ENCODE results near the gene MPRIP.

Gene MPRIP

GRCh38 chr17:17161121-17161520 is 118.9 kb downstream of the MPRIP start:
- no peak for DNase-seq (ENCODE audit: low read depth in 2 of 3, low spot score in 2 of 3)

DNA sequence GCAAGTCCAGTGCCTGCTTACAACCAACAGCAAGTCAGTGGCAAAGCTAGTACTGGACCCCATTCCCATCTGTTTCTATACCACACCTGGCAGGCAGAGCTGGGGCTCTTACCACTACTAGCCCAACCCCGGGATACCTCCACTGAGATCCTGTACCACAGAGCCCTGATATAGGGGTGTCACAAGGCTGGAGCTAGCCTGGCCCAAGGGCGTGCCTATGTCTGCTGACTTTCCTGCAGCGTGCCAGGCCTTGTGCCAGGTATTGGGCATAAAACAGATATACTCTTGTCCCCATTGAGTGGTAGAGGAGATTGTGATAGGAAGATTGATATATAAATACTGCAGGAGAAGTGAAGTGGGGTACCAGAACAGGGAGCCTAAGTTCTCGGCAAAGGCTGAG is 119.5 kb downstream of the MPRIP start:
- no peak for DNase-seq (ENCODE audit: low read depth in 2 of 3, low spot score in 2 of 3)

DNA sequence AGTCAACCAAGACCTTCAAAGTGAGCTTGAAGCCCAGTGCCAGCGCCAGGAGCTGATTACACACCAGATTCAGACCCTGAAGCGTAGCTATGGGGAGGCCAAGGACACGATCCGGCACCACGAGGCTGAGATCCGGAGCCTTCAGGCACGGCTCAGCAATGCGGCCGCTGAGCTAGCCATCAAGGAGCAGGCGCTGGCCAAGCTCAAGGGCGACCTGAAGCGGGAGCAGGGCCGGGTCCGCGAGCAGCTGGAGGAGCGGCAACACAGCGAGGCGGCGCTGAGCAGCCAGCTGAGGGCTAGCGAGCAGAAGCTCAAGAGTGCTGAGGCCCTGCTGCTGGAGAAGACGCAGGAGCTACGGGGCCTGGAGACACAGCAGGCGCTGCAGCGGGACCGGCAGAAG is 121.9 kb downstream of the MPRIP start:
- DNase-seq (ENCODE audit: low read depth in 2 of 3, low spot score in 2 of 3): no peak

DNA sequence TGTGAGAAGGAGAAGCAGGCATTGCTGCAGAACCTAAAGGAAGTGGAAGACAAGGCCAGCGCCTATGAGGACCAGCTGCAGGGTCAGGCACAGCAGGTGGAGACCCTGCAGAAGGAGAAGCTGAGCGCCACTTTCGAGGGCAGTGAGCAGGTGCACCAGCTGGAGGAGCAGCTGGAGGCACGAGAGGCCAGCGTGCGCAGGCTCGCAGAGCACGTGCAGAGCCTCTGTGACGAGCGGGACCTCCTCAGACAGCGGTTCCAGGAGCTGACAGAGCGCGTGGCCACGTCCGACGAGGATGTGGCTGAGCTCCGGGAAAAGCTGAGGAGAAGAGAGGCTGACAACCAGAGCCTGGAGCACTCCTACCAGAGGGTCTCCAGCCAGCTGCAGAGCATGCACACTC is 122.4 kb downstream of the MPRIP start:
- no peak for DNase-seq (ENCODE audit: low read depth in 2 of 3, low spot score in 2 of 3)

DNA sequence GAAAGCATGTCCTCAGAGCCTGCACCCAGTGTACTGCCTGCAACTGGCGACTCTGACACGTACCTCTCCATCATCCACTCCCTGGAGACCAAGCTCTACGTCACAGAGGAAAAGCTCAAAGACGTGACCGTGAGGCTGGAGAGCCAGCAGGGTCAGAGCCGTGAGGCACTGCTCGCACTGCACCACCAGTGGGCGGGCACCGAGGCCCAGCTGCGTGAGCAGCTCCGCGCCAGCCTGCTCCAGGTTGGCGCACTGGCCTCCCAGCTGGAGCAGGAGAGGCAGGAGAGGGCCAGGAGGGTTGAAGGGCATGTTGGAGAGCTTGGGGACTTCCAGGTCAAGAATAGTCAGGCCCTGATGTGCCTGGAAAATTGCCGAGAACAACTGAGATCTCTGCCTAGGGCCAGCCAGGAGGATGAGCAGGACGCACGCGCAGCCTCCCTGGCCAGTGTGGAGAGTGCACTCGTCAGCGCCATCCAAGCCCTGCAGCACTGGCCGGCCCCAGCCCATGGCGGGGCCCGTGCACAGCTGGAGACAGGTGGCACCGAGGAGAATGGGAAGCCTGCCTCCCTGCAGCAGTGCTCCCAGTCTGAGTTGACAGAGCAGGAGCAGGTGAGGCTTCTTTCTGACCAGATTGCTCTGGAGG is 123.5 kb downstream of the MPRIP start:
- DNase-seq (ENCODE audit: low read depth in 2 of 3, low spot score in 2 of 3): no peak

GRCh38 chr17:17166446-17166845 is 124.2 kb downstream of the MPRIP start:
- no peak for DNase-seq (ENCODE audit: low read depth in 2 of 3, low spot score in 2 of 3)

GRCh38 chr17:17167356-17167755 is 125.1 kb downstream of the MPRIP start:
- no peak for DNase-seq (ENCODE audit: low read depth in 2 of 3, low spot score in 2 of 3)

GRCh38 chr17:17167986-17168385 is 125.7 kb downstream of the MPRIP start:
- DNase-seq (ENCODE audit: low read depth in 2 of 3, low spot score in 2 of 3): no peak

GRCh38 chr17:17168401-17168800 is 126.1 kb downstream of the MPRIP start:
- DNase-seq (ENCODE audit: low read depth in 2 of 3, low spot score in 2 of 3): no peak

GRCh38 chr17:17169396-17169795 is 127.1 kb downstream of the MPRIP start:
- DNase-seq (ENCODE audit: low read depth in 2 of 3, low spot score in 2 of 3): no peak

GRCh38 chr17:17170346-17170985 is 128.2 kb downstream of the MPRIP start:
- no peak for DNase-seq (ENCODE audit: low read depth in 2 of 3, low spot score in 2 of 3)

GRCh38 chr17:17171186-17171585 is 128.9 kb downstream of the MPRIP start:
- no peak for DNase-seq (ENCODE audit: low read depth in 2 of 3, low spot score in 2 of 3)

DNA sequence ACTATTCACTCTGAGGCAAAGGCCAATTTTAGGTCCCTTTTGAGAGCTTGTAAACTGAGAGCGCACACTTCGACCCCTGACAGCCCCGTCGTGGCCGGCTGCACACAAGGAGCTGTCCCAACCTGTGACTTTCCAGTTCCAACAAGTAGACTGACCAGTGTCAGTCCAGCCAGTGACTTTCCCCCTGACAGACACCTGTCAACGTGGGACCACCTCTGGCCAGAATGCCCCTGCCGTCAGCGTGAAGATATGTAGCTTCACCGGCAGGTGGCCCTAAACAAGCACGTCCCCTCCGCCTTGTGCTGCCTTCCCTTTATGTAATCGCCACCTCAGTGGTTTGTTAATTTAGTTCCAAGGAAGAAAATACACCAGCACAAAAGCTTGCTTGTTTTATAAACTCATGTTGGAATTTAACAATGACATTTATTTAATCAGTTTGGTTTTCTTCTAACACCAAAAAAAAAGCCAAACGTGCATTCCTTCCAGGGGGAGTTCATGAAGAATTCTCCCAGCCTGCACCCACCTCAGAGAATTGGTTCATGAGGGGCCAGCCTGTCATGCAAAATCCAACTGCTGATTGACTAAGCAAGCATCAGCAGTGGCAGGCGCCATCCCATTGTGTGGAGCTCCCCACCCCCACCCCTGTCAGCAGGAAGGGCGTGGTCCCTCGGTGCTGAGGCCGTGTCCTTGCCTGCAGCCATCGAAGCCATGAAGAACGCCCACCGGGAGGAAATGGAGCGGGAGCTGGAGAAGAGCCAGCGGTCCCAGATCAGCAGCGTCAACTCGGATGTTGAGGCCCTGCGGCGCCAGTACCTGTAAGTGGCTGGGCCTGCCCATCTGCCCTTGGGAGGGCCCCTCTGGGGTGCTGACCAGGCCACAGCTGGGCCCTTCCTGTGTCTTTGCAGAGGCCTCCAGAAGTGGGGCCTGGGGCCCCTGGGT is 130.0 kb downstream of the MPRIP start:
- no peak for DNase-seq (ENCODE audit: low read depth in 2 of 3, low spot score in 2 of 3)

GRCh38 chr17:17172990-17173389 is 130.7 kb downstream of the MPRIP start:
- DNase-seq (ENCODE audit: low read depth in 2 of 3, low spot score in 2 of 3): no peak

DNA sequence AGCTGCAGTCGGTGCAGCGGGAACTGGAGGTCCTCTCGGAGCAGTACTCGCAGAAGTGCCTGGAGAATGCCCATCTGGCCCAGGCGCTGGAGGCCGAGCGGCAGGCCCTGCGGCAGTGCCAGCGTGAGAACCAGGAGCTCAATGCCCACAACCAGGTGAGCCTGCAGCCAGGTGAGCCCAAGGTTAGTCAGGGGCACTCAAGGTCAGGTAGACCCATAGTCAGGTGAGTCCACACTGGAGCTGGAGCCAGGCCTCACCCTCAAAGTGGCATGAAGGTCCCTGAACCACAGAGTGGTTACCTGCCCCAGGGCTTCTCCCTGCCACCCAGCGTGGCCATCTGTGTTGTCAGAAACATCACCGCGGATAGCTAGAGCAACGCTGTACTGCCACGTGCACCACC is 131.7 kb downstream of the MPRIP start:
- no peak for DNase-seq (ENCODE audit: low read depth in 2 of 3, low spot score in 2 of 3)

GRCh38 chr17:17175340-17175739 is 133.1 kb downstream of the MPRIP start:
- no peak for DNase-seq (ENCODE audit: low read depth in 2 of 3, low spot score in 2 of 3)

DNA sequence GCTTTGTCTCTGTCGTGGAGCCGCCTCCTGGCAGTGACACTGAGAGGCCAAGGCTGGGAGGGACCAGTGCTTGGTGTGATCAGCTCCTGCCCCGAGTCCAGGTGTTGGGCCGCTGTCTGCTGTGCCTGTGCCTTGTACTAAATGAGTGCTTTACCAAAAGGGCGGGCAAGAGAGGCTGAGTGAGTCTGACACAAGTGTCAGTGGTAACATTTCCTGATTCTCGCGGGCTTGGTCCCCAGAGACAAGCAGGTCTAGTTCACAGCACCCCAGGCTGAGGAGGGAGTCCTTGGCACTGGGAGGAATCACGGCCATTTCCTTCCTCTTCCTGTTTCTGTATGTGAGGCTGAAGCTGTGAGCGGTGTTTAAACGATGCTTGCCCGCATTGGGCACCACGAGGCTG is 133.7 kb downstream of the MPRIP start:
- DNase-seq (ENCODE audit: low read depth in 2 of 3, low spot score in 2 of 3): no peak

DNA sequence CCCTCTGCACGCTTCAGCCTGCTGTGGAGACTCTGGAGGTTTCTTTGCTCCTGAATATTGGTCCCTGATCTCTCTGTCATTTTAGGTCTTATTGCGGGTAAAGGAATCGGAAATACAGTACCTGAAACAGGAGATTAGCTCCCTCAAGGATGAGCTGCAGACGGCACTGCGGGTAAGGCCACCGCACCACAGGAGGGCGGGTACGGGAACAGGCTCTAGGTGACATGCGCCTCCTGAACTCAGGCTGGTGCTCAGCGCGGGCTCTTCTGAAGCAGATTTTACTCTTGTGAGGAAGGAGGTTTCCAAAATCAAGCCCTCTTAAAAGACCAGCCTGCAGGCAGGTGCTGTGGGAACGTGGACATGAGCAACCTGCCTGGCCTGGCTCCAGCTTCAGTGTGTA is 134.1 kb downstream of the MPRIP start:
- no peak for DNase-seq (ENCODE audit: low read depth in 2 of 3, low spot score in 2 of 3)

GRCh38 chr17:17177176-17177575 is 134.9 kb downstream of the MPRIP start:
- DNase-seq (ENCODE audit: low read depth in 2 of 3, low spot score in 2 of 3): no peak

- no peak for DNase-seq (ENCODE audit: low read depth in 2 of 3, low spot score in 2 of 3)
These were observed 137.1 kb downstream of the MPRIP start for GRCh38 chr17:17179371-17179827.

DNA sequence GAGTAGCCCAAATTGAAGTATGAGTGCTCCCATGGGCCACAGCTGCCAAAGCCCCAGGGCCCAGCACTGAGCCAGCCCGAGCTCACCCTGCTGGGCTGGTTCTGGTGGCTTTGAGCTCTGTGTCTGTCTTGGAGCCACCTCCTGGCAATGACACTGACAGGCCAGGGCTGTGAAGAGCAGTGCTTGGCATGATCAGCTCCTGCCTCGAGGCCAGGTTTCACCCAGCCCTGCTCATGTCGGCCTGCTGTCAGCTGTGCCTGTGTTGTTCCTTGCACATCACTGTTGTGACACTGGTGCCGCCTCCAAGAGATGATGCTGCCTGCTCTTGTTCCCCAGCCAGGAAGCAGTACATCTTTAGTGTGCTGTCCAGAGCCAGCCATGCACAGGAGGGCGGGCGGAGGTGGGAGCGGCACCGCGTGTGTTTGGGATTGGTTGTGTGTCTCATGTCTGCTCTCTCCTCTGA is 137.9 kb downstream of the MPRIP start:
- DNase-seq (ENCODE audit: low read depth in 2 of 3, low spot score in 2 of 3): no peak

Data from activated CD8-positive, alpha-beta memory T cell treated with anti-CD3 and anti-CD28 coated beads for 48 hours (primary cell).